ENCODE results near the gene ZC3H7A. TPM values are rescaled to one million over a fixed set of nuclear protein-coding genes. Genes with fewer than 3 reads are reported as not detected.

The ZC3H7A gene
- total and polyA plus RNA-seq, 8 donors: 16.1 to 110 (median 53.4) TPM

DNA sequence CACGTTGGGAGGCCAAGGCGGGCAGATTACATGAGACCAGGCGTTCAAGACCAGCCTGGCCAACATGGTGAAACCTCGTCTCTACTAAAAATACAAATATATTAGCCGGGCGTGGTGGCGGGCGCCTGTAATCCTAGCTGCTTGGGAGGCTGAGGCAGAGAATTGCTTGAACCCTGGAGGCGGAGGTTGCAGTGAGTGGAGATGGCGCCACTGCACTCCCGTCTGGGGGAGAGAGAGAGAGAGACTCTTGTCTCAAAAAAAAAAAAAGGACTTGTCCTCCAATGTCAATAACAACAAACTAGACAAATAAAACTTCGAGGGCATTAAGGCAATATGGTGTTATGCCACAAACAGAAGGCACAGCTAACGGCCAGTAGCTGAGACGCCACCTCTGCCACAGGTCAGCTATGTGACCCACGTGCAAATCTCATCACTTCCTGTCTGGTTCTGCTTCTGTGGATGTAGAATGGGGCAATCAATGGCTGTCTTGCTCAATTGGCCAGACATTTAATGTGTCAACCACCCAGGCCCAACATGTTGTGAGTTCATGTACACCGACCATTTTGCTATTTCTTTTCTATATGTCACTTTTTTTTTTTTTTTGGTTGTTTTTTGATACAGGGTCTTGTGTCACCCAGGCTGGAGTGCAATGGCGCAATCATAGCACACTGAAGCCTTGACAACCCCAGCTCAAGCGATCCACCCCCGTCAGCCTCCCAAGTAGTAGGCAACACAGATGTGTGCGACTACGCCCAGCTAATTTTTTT is 53.6 kb downstream of the ZC3H7A start:
- intact Hi-C loops (cut with DNase I; ENCODE audit: low total_unique reads): loop anchor here (10.0 kb wide), 1 partner anchor 51 kb away; the partner anchor contains the start of gene ZC3H7A
- Histone ChIP-seq H3K4me1 (peaks cover 37 to 62% (median 45%) of the 10 kb centered on the region in 4 donors), H3K36me3 (peaks cover 0 to 8% (median 3%) of the 10 kb centered on the region in 4 donors), H3K27me3 (no peaks in the 10 kb centered on the region), H3K9me3 (no peaks in the 10 kb centered on the region), H3K4me3 (peak overlapping the region; percentile 76 to 97 (median 80)), H3K27ac (peak overlapping the region; percentile 94 to 100 (median 98))
- no peak for TF ChIP-seq EP300 (IDR thresholded peaks at IDR 0.05)
- peak in 2 of 3 donors; percentile 21 to 43 for TF ChIP-seq POLR2AphosphoS5 (IDR thresholded peaks at IDR 0.05)
- TF ChIP-seq POLR2A (IDR thresholded peaks at IDR 0.05): no peak
- TF ChIP-seq, protein P1, sequence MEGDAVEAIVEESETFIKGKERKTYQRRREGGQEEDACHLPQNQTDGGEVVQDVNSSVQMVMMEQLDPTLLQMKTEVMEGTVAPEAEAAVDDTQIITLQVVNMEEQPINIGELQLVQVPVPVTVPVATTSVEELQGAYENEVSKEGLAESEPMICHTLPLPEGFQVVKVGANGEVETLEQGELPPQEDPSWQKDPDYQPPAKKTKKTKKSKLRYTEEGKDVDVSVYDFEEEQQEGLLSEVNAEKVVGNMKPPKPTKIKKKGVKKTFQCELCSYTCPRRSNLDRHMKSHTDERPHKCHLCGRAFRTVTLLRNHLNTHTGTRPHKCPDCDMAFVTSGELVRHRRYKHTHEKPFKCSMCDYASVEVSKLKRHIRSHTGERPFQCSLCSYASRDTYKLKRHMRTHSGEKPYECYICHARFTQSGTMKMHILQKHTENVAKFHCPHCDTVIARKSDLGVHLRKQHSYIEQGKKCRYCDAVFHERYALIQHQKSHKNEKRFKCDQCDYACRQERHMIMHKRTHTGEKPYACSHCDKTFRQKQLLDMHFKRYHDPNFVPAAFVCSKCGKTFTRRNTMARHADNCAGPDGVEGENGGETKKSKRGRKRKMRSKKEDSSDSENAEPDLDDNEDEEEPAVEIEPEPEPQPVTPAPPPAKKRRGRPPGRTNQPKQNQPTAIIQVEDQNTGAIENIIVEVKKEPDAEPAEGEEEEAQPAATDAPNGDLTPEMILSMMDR (IDR thresholded peaks at IDR 0.05): no peak
- peak; percentile 41 to 66 for DNase-seq
- WGBS, 5 donors: 38 to 49% (median 42%) methylated on average over 20 to 21 of the region's 21 CpGs

DNA sequence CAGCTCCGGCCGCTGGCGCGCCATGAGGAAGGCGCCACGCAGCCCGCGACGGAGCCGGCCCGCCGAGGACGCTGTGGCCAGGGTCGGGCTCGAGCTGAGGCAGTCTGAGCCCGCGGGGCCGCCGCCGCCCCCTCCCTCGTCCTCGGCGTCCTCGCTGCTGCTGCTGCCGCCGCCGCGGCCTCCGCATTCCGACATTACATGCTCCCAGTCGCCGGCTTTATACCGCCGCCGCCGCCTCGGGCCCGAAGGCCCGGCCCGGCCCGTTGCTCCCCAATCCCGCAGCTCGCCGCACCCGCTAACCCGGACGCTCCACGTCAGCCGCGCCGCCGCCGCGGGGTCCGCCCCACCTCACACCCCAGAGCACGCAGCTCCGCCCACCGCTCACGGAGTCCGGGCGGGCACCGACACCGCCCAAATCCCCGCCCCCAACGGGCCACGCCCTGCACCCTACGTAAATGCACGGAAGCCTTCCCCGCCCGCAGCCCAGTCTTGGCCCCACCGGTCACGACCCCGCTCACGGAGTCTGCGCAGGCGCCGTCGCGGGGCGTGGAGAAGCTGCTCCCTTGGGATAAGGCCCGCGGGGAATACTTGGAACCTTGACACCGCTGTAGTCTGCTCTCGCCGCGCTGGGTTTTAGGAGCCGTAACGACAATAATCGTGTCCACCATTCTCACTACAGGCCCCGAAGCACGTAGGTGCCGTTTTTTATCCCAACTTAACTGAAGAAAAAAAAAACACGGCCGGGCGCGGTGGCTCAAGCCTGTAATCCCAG is 54.3 kb downstream of the ZC3H7A start, which contains the start of gene TXNDC11:
TXNDC11 (minus strand) TSS at position 322 of the 772 bp plus-strand sequence; CDS start at position 195, 127 bp downstream.
- 0 to 4% (median 0%) methylated on average over 10 to 95 of the region's 96 CpGs for WGBS, 5 donors
- Histone ChIP-seq H3K36me3 (peaks cover 0 to under 1% (median 0%) of the 10 kb centered on the region in 4 donors), H3K4me3 (peak within 1 kb of the TSS; percentile 76 to 97 (median 80)), H3K9me3 (no peaks in the 10 kb centered on the region), H3K27ac (peak within 1 kb of the TSS; percentile 94 to 100 (median 98)), H3K27me3 (no peaks in the 10 kb centered on the region), H3K4me1 (peaks cover 44 to 62% (median 48%) of the 10 kb centered on the region in 4 donors)
- DNase-seq: peak; percentile 100
- TF ChIP-seq POLR2A (IDR thresholded peaks at IDR 0.05) (peak in 2 of 4 donors; percentile 42 to 64), EP300 (IDR thresholded peaks at IDR 0.05) (no peak), POLR2AphosphoS5 (IDR thresholded peaks at IDR 0.05) (peak; percentile 89 to 97 (median 92))
- TF ChIP-seq, protein P1 (IDR thresholded peaks at IDR 0.05): no peak
- intact Hi-C loops (cut with DNase I; ENCODE audit: low total_unique reads): loop anchor here (10.0 kb wide), 1 partner anchor 52 kb away; the partner anchor contains the start of gene ZC3H7A

DNA sequence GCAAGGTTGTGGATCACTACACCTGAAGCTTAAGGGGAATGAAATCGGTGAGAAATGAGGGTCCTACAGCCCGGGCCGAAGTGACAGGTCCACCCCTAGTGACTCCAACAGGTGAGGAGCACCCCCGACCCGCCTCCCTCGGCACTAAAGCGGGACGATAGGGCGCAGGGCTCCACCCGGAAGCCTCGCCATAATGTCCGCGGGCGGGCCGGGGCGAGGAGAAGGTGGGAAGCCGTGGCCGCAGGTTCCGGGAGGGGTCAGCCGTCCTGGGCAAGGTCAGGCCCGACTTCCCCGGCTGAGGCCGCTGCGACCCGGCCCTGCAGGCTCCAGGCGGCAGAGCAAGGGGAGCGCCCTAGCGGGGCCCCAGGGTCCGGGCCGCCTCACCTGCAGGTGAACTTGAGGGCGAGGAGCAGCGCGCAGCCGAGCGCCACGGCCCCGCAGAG is 54.9 kb downstream of the ZC3H7A start:
- H3K9me3 ChIP-seq: no peaks in the 10 kb centered on the region
- peak in 1 of 2 donors; percentile 58 for DNase-seq
- H3K27me3 ChIP-seq: no peaks in the 10 kb centered on the region
- H3K4me3 ChIP-seq: peak overlapping the region; percentile 76 to 97 (median 80)
- H3K27ac ChIP-seq: peak overlapping the region; percentile 94 to 100 (median 98)
- TF ChIP-seq, protein P1 (IDR thresholded peaks at IDR 0.05): no peak
- TF ChIP-seq EP300 (IDR thresholded peaks at IDR 0.05) (no peak), POLR2A (IDR thresholded peaks at IDR 0.05) (no peak), POLR2AphosphoS5 (IDR thresholded peaks at IDR 0.05) (no peak)
- WGBS, 5 donors: 0 to 1% (median 0%) methylated on average over 13 to 37 of the region's 37 CpGs
- peaks cover 50 to 62% (median 54%) of the 10 kb centered on the region in 4 donors for H3K4me1 ChIP-seq
- peaks cover 2 to 5% (median 4%) of the 10 kb centered on the region in 4 donors for H3K36me3 ChIP-seq
- intact Hi-C loops (cut with DNase I; ENCODE audit: low total_unique reads): loop anchor here (10.0 kb wide), 1 partner anchor 53 kb away; the partner anchor contains the start of gene ZC3H7A

- H3K27me3 ChIP-seq: no peaks in the 10 kb centered on the region
- H3K9me3 ChIP-seq: no peaks in the 10 kb centered on the region
- no peak for TF ChIP-seq EP300 (IDR thresholded peaks at IDR 0.05)
- no peak for TF ChIP-seq POLR2AphosphoS5 (IDR thresholded peaks at IDR 0.05)
- TF ChIP-seq POLR2A (IDR thresholded peaks at IDR 0.05): no peak
- TF ChIP-seq, protein P1 (IDR thresholded peaks at IDR 0.05): no peak
- intact Hi-C loops (cut with DNase I; ENCODE audit: low total_unique reads): loop anchor here (10.0 kb wide), 1 partner anchor 54 kb away; the partner anchor contains the start of gene ZC3H7A
- peak overlapping the region; percentile 61 to 100 (median 97) for H3K27ac ChIP-seq
- H3K4me1 ChIP-seq: peaks cover 64 to 75% (median 68%) of the 10 kb centered on the region in 4 donors
- 24 to 48% (median 26%) methylated on average over 3 of the region's 3 CpGs for WGBS, 5 donors
- no peak for DNase-seq
- peaks cover 18 to 20% (median 19%) of the 10 kb centered on the region in 4 donors for H3K36me3 ChIP-seq
- H3K4me3 ChIP-seq: peak overlapping the region; percentile 76 to 97 (median 80)
Observed at GRCh38 chr16:11740567-11740966, 56.5 kb downstream of the ZC3H7A start.

All from stomach (tissue), 9 donors.